ENCODE measurements around the gene TNFSF4. TPM values are rescaled to one million over a fixed set of nuclear protein-coding genes. Genes with fewer than 3 reads are reported as not detected.

TNFSF4 gene
- total RNA-seq, 1 donor from 2014 or later, result 0.34 TPM

GRCh38 chr1:173248247-173248940 lies 41.3 kb upstream of the TNFSF4 start:
- H3K9me3 Mint-ChIP-seq (ENCODE audit: unreplicated experiment), result no peaks in the 10 kb centered on the region
- H3K27ac Mint-ChIP-seq (ENCODE audit: unreplicated experiment), result no peak overlapping the region
- H3K27me3 Mint-ChIP-seq (ENCODE audit: unreplicated experiment), result no peaks in the 10 kb centered on the region
- H3K4me3 Mint-ChIP-seq (ENCODE audit: unreplicated experiment), result no peak overlapping the region
- no peaks in the 10 kb centered on the region for H3K4me1 Mint-ChIP-seq (ENCODE audit: low read depth, unreplicated experiment)
- TF ChIP-seq, protein P1, sequence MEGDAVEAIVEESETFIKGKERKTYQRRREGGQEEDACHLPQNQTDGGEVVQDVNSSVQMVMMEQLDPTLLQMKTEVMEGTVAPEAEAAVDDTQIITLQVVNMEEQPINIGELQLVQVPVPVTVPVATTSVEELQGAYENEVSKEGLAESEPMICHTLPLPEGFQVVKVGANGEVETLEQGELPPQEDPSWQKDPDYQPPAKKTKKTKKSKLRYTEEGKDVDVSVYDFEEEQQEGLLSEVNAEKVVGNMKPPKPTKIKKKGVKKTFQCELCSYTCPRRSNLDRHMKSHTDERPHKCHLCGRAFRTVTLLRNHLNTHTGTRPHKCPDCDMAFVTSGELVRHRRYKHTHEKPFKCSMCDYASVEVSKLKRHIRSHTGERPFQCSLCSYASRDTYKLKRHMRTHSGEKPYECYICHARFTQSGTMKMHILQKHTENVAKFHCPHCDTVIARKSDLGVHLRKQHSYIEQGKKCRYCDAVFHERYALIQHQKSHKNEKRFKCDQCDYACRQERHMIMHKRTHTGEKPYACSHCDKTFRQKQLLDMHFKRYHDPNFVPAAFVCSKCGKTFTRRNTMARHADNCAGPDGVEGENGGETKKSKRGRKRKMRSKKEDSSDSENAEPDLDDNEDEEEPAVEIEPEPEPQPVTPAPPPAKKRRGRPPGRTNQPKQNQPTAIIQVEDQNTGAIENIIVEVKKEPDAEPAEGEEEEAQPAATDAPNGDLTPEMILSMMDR (IDR thresholded peaks at IDR 0.05; ENCODE audit: partially characterized antibody, unreplicated experiment), result no peak
- peaks cover 5% of the 10 kb centered on the region for H3K36me3 Mint-ChIP-seq (ENCODE audit: unreplicated experiment)
- DNase-seq, result no peak

- Mint-ChIP-seq H3K27me3 (ENCODE audit: unreplicated experiment) (no peaks in the 10 kb centered on the region), H3K36me3 (ENCODE audit: unreplicated experiment) (peaks cover 25% of the 10 kb centered on the region), H3K9me3 (ENCODE audit: unreplicated experiment) (peaks cover 5% of the 10 kb centered on the region), H3K27ac (ENCODE audit: unreplicated experiment) (no peak overlapping the region), H3K4me1 (ENCODE audit: low read depth, unreplicated experiment) (no peaks in the 10 kb centered on the region), H3K4me3 (ENCODE audit: unreplicated experiment) (no peak overlapping the region)
- DNase-seq, result no peak
- TF ChIP-seq, protein P1 (IDR thresholded peaks at IDR 0.05; ENCODE audit: partially characterized antibody, unreplicated experiment), result no peak
Observed at GRCh38 chr1:173245892-173246291, 38.8 kb upstream of the TNFSF4 start.

DNA sequence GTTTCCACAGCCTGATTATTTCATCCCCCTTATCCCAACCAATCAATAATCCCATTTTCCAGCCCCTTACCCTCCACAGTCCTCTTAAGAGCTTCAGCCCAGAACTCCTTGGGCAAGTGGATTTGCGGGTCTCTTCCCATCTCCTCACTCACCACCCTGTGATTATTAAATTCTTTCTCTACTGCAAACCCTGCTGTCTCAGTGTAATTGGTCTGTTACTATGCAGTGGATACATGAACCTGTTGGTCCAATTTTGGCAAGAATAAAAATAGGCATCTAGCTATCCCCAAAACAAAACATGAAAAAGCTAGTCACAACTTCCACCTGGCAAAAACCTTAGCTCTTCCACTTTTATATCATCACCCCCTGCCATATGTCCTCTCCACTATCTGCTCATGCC lies 36.2 kb upstream of the TNFSF4 start:
- Mint-ChIP-seq H3K4me1 (ENCODE audit: low read depth, unreplicated experiment) (no peaks in the 10 kb centered on the region), H3K27me3 (ENCODE audit: unreplicated experiment) (no peaks in the 10 kb centered on the region), H3K9me3 (ENCODE audit: unreplicated experiment) (peaks cover 5% of the 10 kb centered on the region), H3K36me3 (ENCODE audit: unreplicated experiment) (peaks cover 26% of the 10 kb centered on the region), H3K27ac (ENCODE audit: unreplicated experiment) (no peak overlapping the region), H3K4me3 (ENCODE audit: unreplicated experiment) (no peak overlapping the region)
- TF ChIP-seq, protein P1 (IDR thresholded peaks at IDR 0.05; ENCODE audit: partially characterized antibody, unreplicated experiment), result no peak
- DNase-seq, result no peak

DNA sequence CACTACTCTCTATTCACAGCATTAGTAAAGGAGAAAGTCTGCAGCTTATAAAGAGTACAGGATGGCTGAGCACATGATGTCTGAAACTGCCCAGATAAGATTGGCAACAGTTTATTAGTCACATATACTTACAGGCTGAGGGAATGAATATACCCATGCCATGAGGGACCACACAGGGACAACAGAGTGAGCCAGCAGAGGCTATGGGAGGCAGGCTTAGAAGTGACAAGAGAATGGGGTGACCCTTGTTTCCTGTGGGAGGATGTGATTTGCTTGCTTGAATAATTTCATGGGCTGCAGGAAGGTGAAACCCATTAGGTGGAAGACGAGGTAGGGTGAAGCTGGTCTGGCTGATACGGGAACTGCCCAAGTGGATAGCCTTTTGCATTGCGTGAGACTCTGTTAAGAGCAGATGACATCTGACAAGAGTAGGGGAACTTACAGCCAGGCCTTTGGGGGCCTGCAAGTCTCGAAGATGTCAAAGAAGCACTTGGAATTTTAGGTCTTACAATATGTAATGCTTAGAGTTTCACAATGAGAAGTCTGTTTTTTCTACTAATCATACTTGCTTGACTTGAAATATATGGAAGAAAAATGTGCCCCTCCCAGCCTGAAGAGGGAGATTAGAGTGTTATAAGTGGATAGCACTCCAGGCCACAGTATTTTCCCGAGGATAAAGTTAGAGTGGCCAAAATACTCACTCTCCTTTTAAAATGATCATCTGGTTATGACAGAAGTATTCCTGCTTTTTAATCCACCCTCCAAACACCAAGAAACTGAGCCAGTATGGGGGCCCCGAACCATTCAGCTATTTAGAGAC lies 34.6 kb upstream of the TNFSF4 start:
- Mint-ChIP-seq H3K4me1 (ENCODE audit: low read depth, unreplicated experiment) (peaks cover 4% of the 10 kb centered on the region), H3K36me3 (ENCODE audit: unreplicated experiment) (peaks cover 26% of the 10 kb centered on the region), H3K9me3 (ENCODE audit: unreplicated experiment) (peaks cover 5% of the 10 kb centered on the region), H3K27me3 (ENCODE audit: unreplicated experiment) (no peaks in the 10 kb centered on the region), H3K27ac (ENCODE audit: unreplicated experiment) (no peak overlapping the region), H3K4me3 (ENCODE audit: unreplicated experiment) (no peak overlapping the region)
- TF ChIP-seq, protein P1 (IDR thresholded peaks at IDR 0.05; ENCODE audit: partially characterized antibody, unreplicated experiment), result no peak
- no peak for DNase-seq

GRCh38 chr1:173240609-173241008 lies 33.5 kb upstream of the TNFSF4 start:
- DNase-seq, result no peak
- Mint-ChIP-seq H3K4me3 (ENCODE audit: unreplicated experiment) (no peak overlapping the region), H3K27ac (ENCODE audit: unreplicated experiment) (no peak overlapping the region), H3K4me1 (ENCODE audit: low read depth, unreplicated experiment) (peaks cover 6% of the 10 kb centered on the region), H3K9me3 (ENCODE audit: unreplicated experiment) (peaks cover 5% of the 10 kb centered on the region), H3K27me3 (ENCODE audit: unreplicated experiment) (no peaks in the 10 kb centered on the region), H3K36me3 (ENCODE audit: unreplicated experiment) (peaks cover 26% of the 10 kb centered on the region)
- TF ChIP-seq, protein P1 (IDR thresholded peaks at IDR 0.05; ENCODE audit: partially characterized antibody, unreplicated experiment), result no peak
